Fibroblast of pulmonary artery (primary cell): ENCODE results near the gene NBEA.
"Not testable (repeated sequence)": the region's sequence is repeated elsewhere in the genome, so short reads cannot be mapped to it uniquely, and the experiment has no call there.

ENCODE experiments used
- DNase-seq: peaks from one replicate; pipeline ENCODE4 v3.0.0-alpha.2; 2010; ENCODE audit warnings: low read depth
- H3K4me3 ChIP-seq: replicated peaks from 2 replicates; pipeline ENCODE4 v1.5.1; 2011; ENCODE audit warnings: low read depth, mild to moderate bottlenecking, control low read depth, low read length, moderate library complexity
- CTCF ChIP-seq: IDR thresholded peaks from 2 replicates; pipeline ENCODE4 v1.5.1; 2011; ENCODE audit warnings: mild to moderate bottlenecking, control low read depth, low read length, inconsistent platforms; ENCODE audit errors: missing control alignments

Gene NBEA

DNA sequence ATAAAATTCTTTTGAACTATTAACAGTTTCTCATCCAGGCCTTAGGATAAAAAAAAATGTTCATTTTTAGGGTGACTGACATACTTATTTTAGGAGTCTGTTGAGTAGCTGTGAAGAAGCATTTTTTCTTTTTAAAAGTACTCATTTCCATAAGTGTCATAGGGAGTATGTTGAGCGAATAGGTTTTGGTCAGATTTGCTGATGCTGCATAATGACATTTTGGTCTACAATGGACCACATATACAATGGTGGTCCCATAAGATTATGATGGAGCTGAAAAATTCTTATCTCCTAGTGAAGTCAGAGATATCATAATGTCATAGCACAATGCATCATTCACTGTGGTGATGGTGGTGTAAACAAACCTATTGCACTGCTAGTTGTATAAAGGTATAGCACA lies 17.4 kb downstream of the NBEA start:
- H3K4me3 ChIP-seq = no peak overlapping the region
- DNase-seq = no peak
- TF ChIP-seq CTCF = no peak

DNA sequence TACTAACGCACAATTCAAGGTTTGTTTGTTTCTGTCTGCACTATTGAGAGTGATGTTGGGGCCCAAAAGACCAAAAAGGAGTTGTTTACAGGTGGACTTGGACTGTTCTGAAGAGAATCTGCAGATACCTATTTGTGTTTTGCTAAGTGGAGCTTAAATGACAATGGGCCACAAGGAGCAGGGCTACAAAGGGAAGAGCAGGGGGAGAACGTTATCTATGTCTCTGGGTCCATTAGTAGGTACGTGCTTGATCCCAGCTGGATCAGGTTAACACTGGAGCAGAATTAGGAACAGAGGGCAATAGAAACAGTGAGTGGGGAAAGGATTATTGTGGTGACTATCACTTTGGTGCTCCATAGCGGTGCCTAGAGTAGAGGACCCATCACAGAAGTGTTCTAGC lies 22.5 kb downstream of the NBEA start:
- H3K4me3 ChIP-seq = no peak overlapping the region
- TF ChIP-seq CTCF = no peak
- no peak for DNase-seq

DNA sequence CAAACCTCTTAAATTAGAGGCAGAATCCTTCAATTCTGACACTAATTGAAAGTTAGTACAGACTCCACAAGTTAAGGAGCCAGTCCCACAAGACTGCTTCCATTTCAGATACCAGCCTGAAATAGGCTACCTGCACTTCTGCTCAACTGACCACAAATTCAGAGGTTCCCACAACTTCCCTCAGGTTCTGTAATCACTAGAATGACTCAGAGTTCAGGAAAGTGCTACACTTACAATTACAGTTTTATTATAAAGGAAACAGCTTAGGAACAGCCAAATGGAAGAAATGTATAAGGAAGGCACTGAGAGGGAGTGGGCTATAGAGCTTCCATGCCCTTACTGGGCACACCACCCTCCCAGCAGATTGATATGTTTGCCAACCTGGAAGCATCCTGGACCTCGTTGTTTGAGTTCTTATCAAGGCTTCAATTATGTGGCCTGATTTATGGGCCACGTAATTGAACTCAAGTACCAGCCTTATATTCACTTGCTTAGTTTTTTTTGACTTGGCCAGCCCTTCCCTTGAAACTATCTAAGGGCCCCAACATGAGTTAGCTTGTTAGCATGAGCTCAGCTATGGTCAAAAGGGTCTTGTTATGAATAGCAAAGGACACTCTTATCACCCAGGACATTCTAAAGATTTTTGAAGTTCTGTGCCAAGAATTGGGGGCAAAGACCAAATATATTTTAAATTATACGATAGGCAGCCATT lies 25.9 kb downstream of the NBEA start:
- no peak overlapping the region for H3K4me3 ChIP-seq
- DNase-seq = no peak
- TF ChIP-seq CTCF = no peak

DNA sequence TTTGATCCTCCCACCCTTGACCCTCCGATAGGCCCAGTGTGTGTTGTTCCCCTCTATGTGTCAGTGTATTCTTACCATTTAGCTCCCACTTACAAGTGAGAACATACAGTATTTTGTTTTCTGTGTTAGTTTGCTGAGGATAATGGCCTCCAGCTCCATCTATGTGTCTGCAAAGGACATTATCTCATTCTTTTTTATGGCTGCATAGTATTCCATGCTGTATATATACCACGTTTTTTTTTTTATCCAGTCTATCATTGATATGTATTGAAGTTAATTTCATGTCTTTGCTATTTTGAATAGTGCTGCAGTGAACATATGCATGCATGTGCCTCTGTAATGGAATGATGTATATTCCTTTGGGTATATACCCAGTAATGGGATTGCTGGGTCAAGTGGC lies 27.5 kb downstream of the NBEA start:
- DNase-seq = not testable (repeated sequence)

GRCh38 chr13:34970961-34971360 lies 28.9 kb downstream of the NBEA start:
- no peak overlapping the region for H3K4me3 ChIP-seq
- DNase-seq = no peak
- no peak for TF ChIP-seq CTCF

More for the DNA sequence above, 27.5 kb downstream of the NBEA start:
- not testable (repeated sequence) for H3K4me3 ChIP-seq

DNA sequence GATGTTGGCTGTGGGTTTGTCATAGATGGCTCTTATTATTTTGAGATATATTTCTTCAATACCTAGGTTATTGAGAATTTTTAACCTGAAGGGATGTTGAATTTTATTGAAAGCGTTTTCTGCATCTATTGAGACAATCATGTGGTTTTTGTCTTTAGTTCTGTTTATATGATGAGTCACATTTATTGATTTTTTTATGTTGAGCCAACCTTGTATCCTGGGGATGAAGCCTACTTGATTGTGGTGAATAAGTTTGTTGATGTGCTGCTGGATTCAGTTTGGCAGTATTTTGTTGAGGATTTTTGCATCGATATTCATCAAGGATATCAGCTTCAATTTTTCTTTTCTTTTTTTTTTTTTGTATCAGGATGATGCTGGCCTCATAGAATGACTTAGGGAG lies 29.4 kb downstream of the NBEA start:
- H3K4me3 ChIP-seq = no peak overlapping the region
- DNase-seq = no peak
- no peak for TF ChIP-seq CTCF

DNA sequence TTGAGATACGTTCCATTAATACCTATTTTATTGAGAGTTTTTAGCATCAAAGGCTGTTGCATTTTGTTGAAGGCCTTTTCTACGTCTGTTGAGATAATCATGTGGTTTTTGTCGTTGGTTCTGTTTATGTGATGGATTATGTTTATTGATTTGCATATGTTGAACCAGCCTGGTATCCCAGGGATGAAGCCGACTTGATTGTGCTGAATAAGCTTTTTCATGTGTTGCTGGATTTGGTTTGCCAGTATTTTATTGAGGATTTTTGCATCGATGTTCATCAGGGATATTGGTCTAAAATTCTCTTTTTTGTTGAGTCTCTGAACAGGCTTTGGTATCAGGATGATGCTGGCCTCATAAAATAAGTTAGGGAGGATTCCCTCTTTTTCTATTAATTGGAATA lies 43.1 kb downstream of the NBEA start:
- DNase-seq, H3K4me3 ChIP-seq: not testable (repeated sequence)

- H3K4me3 ChIP-seq = no peak overlapping the region
- DNase-seq = no peak
- TF ChIP-seq CTCF = no peak
These were observed 46.3 kb downstream of the NBEA start for GRCh38 chr13:34988330-34988791.
